Measurements from ENCODE around the gene RREB1. TPM values are rescaled to one million over a fixed set of nuclear protein-coding genes. Genes with fewer than 3 reads are reported as not detected.

Gene RREB1
- total and polyA plus RNA-seq, 2 experiments from 2014 or later: 6.4 to 12.4 TPM

- no peak overlapping the region for H2AFZ ChIP-seq
- TF ChIP-seq EZH2 (IDR thresholded peaks at IDR 0.05; ENCODE audit: insufficient read depth, poor library complexity, severe bottlenecking): no peak
- TF ChIP-seq EZH2phosphoT487 (IDR thresholded peaks at IDR 0.05; ENCODE audit: insufficient read depth, low read depth): no peak
- no peak overlapping the region for H3K4me2 ChIP-seq (ENCODE audit: unreplicated experiment)
- H4K20me1 ChIP-seq (ENCODE audit: insufficient read depth): no peaks in the 10 kb centered on the region
- H3K27ac ChIP-seq: no peak overlapping the region
- H3F3A ChIP-seq (ENCODE audit: insufficient read depth): peaks cover 20% of the 10 kb centered on the region
- no peaks in the 10 kb centered on the region for H3K9me3 ChIP-seq (ENCODE audit: low read depth)
- in situ Hi-C loops (cut with MboI): loop anchor here (10.0 kb wide), 2 partner anchors 136 to 516 kb away; partner anchors contain the start of gene RREB1
- no peaks in the 10 kb centered on the region for H3K9me2 ChIP-seq (ENCODE audit: insufficient read depth)
- H3K4me3 ChIP-seq: no peak overlapping the region
- H3K9ac ChIP-seq: no peak overlapping the region
- peaks cover 5% of the 10 kb centered on the region; the same call in 1 of the 2 replicates for H3K36me3 ChIP-seq (ENCODE audit: low read depth)
- no peak for DNase-seq
- peaks cover 16% of the 10 kb centered on the region for H3K4me1 ChIP-seq (ENCODE audit: insufficient read depth)
- H3K27me3 ChIP-seq (replicated peaks; ENCODE audit: insufficient read depth): no peaks in the 10 kb centered on the region
- 95 to 98% methylated on average over 10 of the region's 10 CpGs for WGBS, 2 experiments (ENCODE audit: low coverage in 1 of 2, low lambda C conversion rate in 2 of 2, missing lambda C conversion rate in 2 of 2)
- H3K79me2 ChIP-seq (ENCODE audit: insufficient read depth): peaks cover 75% of the 10 kb centered on the region
Measured at GRCh38 chr6:7241160-7241559, 133.4 kb downstream of the RREB1 start.

GRCh38 chr6:7241709-7242645, 134.2 kb downstream of the RREB1 start:
- in situ Hi-C loops (cut with MboI): loop anchor here (10.0 kb wide), 2 partner anchors 137 to 517 kb away; partner anchors contain the start of gene RREB1
- Histone ChIP-seq H3K4me1 (ENCODE audit: insufficient read depth) (peaks cover 16% of the 10 kb centered on the region), H3K4me3 (no peak overlapping the region), H2AFZ (no peak overlapping the region), H3K9me2 (ENCODE audit: insufficient read depth) (no peaks in the 10 kb centered on the region), H3K27me3 (replicated peaks; ENCODE audit: insufficient read depth) (no peaks in the 10 kb centered on the region), H3F3A (ENCODE audit: insufficient read depth) (peaks cover 20% of the 10 kb centered on the region), H3K27ac (peak overlapping the region; percentile 57; the same call in 1 of the 2 replicates), H3K79me2 (ENCODE audit: insufficient read depth) (peaks cover 67% of the 10 kb centered on the region), H3K36me3 (ENCODE audit: low read depth) (peaks cover 5% of the 10 kb centered on the region; the same call in 1 of the 2 replicates), H4K20me1 (ENCODE audit: insufficient read depth) (no peaks in the 10 kb centered on the region), H3K4me2 (ENCODE audit: unreplicated experiment) (no peak overlapping the region), H3K9me3 (ENCODE audit: low read depth) (no peaks in the 10 kb centered on the region), H3K9ac (peak overlapping the region; percentile 17; the same call in 1 of the 2 replicates)
- peak; percentile 20 for DNase-seq
- TF ChIP-seq EZH2phosphoT487 (IDR thresholded peaks at IDR 0.05; ENCODE audit: insufficient read depth, low read depth) (no peak), EZH2 (IDR thresholded peaks at IDR 0.05; ENCODE audit: insufficient read depth, poor library complexity, severe bottlenecking) (no peak)
- 80 to 82% methylated on average over 13 of the region's 13 CpGs for WGBS, 2 experiments (ENCODE audit: low coverage in 1 of 2, low lambda C conversion rate in 2 of 2, missing lambda C conversion rate in 2 of 2)

- H3K9me2 ChIP-seq (ENCODE audit: insufficient read depth): no peaks in the 10 kb centered on the region
- H2AFZ ChIP-seq: no peak overlapping the region
- 64 to 65% methylated on average over 4 of the region's 4 CpGs for WGBS, 2 experiments (ENCODE audit: low coverage in 1 of 2, low lambda C conversion rate in 2 of 2, missing lambda C conversion rate in 2 of 2)
- peaks cover 59% of the 10 kb centered on the region for H3K79me2 ChIP-seq (ENCODE audit: insufficient read depth)
- peaks cover 20% of the 10 kb centered on the region for H3F3A ChIP-seq (ENCODE audit: insufficient read depth)
- peaks cover 5% of the 10 kb centered on the region; the same call in 1 of the 2 replicates for H3K36me3 ChIP-seq (ENCODE audit: low read depth)
- in situ Hi-C loops (cut with MboI): loop anchor here (10.0 kb wide), 2 partner anchors 138 to 518 kb away; partner anchors contain the start of gene RREB1
- H4K20me1 ChIP-seq (ENCODE audit: insufficient read depth): no peaks in the 10 kb centered on the region
- no peak for DNase-seq
- H3K4me2 ChIP-seq (ENCODE audit: unreplicated experiment): peak overlapping the region; percentile 13
- H3K9ac ChIP-seq: peak overlapping the region; percentile 17; the same call in 1 of the 2 replicates
- H3K27me3 ChIP-seq (replicated peaks; ENCODE audit: insufficient read depth): no peaks in the 10 kb centered on the region
- peaks cover 16% of the 10 kb centered on the region for H3K4me1 ChIP-seq (ENCODE audit: insufficient read depth)
- peak overlapping the region; percentile 57 for H3K27ac ChIP-seq
- no peak for TF ChIP-seq EZH2phosphoT487 (IDR thresholded peaks at IDR 0.05; ENCODE audit: insufficient read depth, low read depth)
- TF ChIP-seq EZH2 (IDR thresholded peaks at IDR 0.05; ENCODE audit: insufficient read depth, poor library complexity, severe bottlenecking): no peak
- no peaks in the 10 kb centered on the region for H3K9me3 ChIP-seq (ENCODE audit: low read depth)
- no peak overlapping the region for H3K4me3 ChIP-seq
Measured at GRCh38 chr6:7242835-7243178, 135.0 kb downstream of the RREB1 start.

- H3K9me2 ChIP-seq (ENCODE audit: insufficient read depth): no peaks in the 10 kb centered on the region
- no peak overlapping the region for H3K4me3 ChIP-seq
- H3K4me2 ChIP-seq (ENCODE audit: unreplicated experiment): peak overlapping the region; percentile 13
- H2AFZ ChIP-seq: no peak overlapping the region
- H3K4me1 ChIP-seq (ENCODE audit: insufficient read depth): peaks cover 16% of the 10 kb centered on the region
- H3F3A ChIP-seq (ENCODE audit: insufficient read depth): peaks cover 20% of the 10 kb centered on the region
- peak overlapping the region; percentile 57 for H3K27ac ChIP-seq
- 11 to 15% methylated on average over 7 of the region's 7 CpGs for WGBS, 2 experiments (ENCODE audit: low coverage in 1 of 2, low lambda C conversion rate in 2 of 2, missing lambda C conversion rate in 2 of 2)
- peaks cover 5% of the 10 kb centered on the region; the same call in 1 of the 2 replicates for H3K36me3 ChIP-seq (ENCODE audit: low read depth)
- peaks cover 53% of the 10 kb centered on the region for H3K79me2 ChIP-seq (ENCODE audit: insufficient read depth)
- peak overlapping the region; percentile 17; the same call in 1 of the 2 replicates for H3K9ac ChIP-seq
- in situ Hi-C loops (cut with MboI): loop anchor here (10.0 kb wide), 2 partner anchors 139 to 519 kb away; partner anchors contain the start of gene RREB1
- H3K9me3 ChIP-seq (ENCODE audit: low read depth): no peaks in the 10 kb centered on the region
- no peaks in the 10 kb centered on the region for H4K20me1 ChIP-seq (ENCODE audit: insufficient read depth)
- DNase-seq: peak; percentile 72
- TF ChIP-seq EZH2 (IDR thresholded peaks at IDR 0.05; ENCODE audit: insufficient read depth, poor library complexity, severe bottlenecking) (no peak), EZH2phosphoT487 (IDR thresholded peaks at IDR 0.05; ENCODE audit: insufficient read depth, low read depth) (no peak)
- no peaks in the 10 kb centered on the region for H3K27me3 ChIP-seq (replicated peaks; ENCODE audit: insufficient read depth)
Measured at GRCh38 chr6:7243179-7243981, 135.6 kb downstream of the RREB1 start.
